ENCODE measurements around the gene SH3RF3. TPM values are rescaled to one million over a fixed set of nuclear protein-coding genes. Genes with fewer than 3 reads are reported as not detected.

Gene SH3RF3
- total RNA-seq, 1 donor from 2014 or later, result 7.3 TPM

DNA sequence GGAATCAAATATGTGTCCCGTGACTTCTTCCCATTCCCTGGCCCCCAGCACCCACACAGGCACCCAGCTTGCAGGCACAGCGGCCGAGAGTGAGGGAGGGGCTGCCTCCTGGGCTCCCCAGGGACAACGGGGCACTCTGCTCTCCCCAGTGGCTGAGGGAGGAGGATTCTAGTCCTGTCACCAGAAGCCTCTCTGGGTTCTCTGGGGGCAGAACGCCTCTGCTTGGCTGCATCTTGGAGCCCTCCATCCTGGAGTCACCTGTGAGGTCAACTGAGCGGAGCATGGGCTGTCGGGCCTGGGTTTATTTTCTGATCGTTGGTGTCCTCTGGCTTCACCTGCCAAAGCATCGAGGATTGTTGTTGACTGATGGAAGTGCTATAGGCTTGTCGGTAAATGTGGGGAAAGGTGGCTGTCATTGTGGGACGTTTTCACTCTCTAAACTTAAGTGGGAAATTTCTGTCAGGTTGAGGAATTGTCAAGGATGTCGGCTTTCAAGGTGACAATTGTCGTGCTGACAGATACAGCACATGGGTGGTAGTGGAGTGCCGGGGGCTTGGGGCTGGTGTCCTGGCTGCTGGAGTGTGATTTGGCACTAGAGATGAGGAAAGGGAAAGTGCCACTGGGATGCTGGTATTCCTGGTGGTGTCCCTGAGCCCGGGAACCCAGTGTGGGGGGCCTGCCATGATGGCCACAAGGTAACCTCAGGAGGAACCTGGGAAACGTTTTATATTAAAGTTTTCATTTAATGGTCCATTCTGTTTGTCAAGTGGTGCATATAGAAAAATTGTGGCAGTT is 13.6 kb downstream of the SH3RF3 start:
- no peak overlapping the region for H3K4me3 Mint-ChIP-seq (ENCODE audit: unreplicated experiment)
- H3K9me3 ChIP-seq (ENCODE audit: insufficient read depth, low read depth, low read length), result no peaks in the 10 kb centered on the region
- no peak overlapping the region for H3K4me3 ChIP-seq (ENCODE audit: insufficient read depth, low read depth, low read length)
- H3K4me2 ChIP-seq (ENCODE audit: low read length), result no peak overlapping the region
- FAIRE-seq (no peak), DNase-seq (ENCODE audit: low read depth) (no peak)
- H3K36me3 Mint-ChIP-seq (ENCODE audit: low read depth, unreplicated experiment), result no peaks in the 10 kb centered on the region
- H3K4me1 Mint-ChIP-seq (ENCODE audit: low read depth, unreplicated experiment), result peaks cover 4% of the 10 kb centered on the region
- no peaks in the 10 kb centered on the region for H3K9me3 Mint-ChIP-seq (ENCODE audit: unreplicated experiment)
- no peaks in the 10 kb centered on the region for H3K36me3 ChIP-seq (ENCODE audit: insufficient read depth, low read length)
- H3K27me3 ChIP-seq (ENCODE audit: insufficient read depth, low read length), result no peaks in the 10 kb centered on the region
- no peak overlapping the region for H2AFZ ChIP-seq (ENCODE audit: low read depth, low read length)
- TF ChIP-seq, protein P1, sequence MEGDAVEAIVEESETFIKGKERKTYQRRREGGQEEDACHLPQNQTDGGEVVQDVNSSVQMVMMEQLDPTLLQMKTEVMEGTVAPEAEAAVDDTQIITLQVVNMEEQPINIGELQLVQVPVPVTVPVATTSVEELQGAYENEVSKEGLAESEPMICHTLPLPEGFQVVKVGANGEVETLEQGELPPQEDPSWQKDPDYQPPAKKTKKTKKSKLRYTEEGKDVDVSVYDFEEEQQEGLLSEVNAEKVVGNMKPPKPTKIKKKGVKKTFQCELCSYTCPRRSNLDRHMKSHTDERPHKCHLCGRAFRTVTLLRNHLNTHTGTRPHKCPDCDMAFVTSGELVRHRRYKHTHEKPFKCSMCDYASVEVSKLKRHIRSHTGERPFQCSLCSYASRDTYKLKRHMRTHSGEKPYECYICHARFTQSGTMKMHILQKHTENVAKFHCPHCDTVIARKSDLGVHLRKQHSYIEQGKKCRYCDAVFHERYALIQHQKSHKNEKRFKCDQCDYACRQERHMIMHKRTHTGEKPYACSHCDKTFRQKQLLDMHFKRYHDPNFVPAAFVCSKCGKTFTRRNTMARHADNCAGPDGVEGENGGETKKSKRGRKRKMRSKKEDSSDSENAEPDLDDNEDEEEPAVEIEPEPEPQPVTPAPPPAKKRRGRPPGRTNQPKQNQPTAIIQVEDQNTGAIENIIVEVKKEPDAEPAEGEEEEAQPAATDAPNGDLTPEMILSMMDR (IDR thresholded peaks at IDR 0.05; ENCODE audit: insufficient read depth, low read depth, low read length), result no peak
- no peak for TF ChIP-seq EZH2 (IDR thresholded peaks at IDR 0.05; ENCODE audit: insufficient read depth, low read length)
- no peak overlapping the region for H3K27ac ChIP-seq (ENCODE audit: low read depth, low read length)
- H4K20me1 ChIP-seq (ENCODE audit: insufficient read depth, low read length), result peaks cover 72% of the 10 kb centered on the region
- H3K27ac Mint-ChIP-seq (ENCODE audit: unreplicated experiment), result no peak overlapping the region
- no peak overlapping the region for H3K9ac ChIP-seq (ENCODE audit: low read length)
- no peaks in the 10 kb centered on the region for H3K4me1 ChIP-seq (ENCODE audit: insufficient read depth, low read length)
- H3K79me2 ChIP-seq (ENCODE audit: insufficient read depth, low read length), result peaks cover 45% of the 10 kb centered on the region
- H3K27me3 Mint-ChIP-seq (ENCODE audit: low read depth, unreplicated experiment), result peaks cover 29% of the 10 kb centered on the region

DNA sequence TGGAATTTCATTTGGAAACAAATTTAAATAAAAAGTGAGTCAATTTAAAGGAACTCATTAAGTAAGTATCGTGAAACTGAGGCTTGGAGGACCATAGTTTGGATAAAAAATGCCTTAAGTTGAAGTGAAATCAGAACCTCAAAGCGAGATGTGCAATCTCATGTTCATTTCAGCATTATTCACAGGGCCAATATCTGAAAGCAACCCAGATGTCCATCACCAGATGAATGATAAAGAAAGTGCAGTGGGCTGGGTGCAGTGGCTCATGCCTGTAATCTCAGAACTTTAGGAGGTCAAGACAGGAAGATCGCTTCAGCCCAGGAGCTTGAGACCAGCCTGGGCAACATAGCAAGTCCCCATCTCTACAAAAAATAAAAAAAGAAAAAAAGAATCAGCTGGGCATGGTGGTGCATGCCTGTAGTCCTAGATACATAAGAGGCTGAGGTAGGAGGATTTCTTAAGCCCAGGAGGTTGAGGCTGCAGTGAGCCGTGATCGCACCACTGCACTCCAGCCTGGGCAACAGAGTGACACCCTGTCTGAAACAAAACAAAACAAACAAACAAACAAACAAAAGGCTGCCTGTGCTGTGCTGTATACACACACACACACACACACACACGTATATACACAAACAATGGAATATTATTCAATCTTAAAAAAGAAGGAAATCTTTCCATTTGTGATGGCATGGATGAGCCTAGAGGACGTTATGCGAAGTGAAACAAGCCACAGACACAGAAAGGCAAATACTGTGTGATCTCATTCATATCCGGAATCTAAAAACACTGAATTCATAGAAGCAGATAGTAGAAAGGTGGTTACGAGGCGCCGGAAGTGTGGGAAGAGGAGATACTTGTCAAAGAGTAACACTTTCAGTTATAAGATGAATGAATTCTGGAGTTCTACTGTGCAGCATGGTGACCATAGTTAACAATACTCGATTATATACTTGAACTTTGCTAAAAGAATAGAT is 14.5 kb downstream of the SH3RF3 start:
- no peak for FAIRE-seq
- no peaks in the 10 kb centered on the region for H3K27me3 ChIP-seq (ENCODE audit: insufficient read depth, low read length)
- no peak overlapping the region for H3K9ac ChIP-seq (ENCODE audit: low read length)
- Mint-ChIP-seq H3K4me3 (ENCODE audit: unreplicated experiment) (no peak overlapping the region), H3K4me1 (ENCODE audit: low read depth, unreplicated experiment) (peaks cover 4% of the 10 kb centered on the region), H3K9me3 (ENCODE audit: unreplicated experiment) (no peaks in the 10 kb centered on the region), H3K27me3 (ENCODE audit: low read depth, unreplicated experiment) (peaks cover 29% of the 10 kb centered on the region), H3K27ac (ENCODE audit: unreplicated experiment) (no peak overlapping the region), H3K36me3 (ENCODE audit: low read depth, unreplicated experiment) (no peaks in the 10 kb centered on the region)
- H3K9me3 ChIP-seq (ENCODE audit: insufficient read depth, low read depth, low read length), result no peaks in the 10 kb centered on the region
- H3K36me3 ChIP-seq (ENCODE audit: insufficient read depth, low read length), result no peaks in the 10 kb centered on the region
- peaks cover 42% of the 10 kb centered on the region for H3K79me2 ChIP-seq (ENCODE audit: insufficient read depth, low read length)
- TF ChIP-seq EZH2 (IDR thresholded peaks at IDR 0.05; ENCODE audit: insufficient read depth, low read length), result no peak
- TF ChIP-seq, protein P1 (IDR thresholded peaks at IDR 0.05; ENCODE audit: insufficient read depth, low read depth, low read length), result no peak
- H2AFZ ChIP-seq (ENCODE audit: low read depth, low read length), result no peak overlapping the region
- peaks cover 71% of the 10 kb centered on the region for H4K20me1 ChIP-seq (ENCODE audit: insufficient read depth, low read length)
- DNase-seq (ENCODE audit: low read depth), result no peak
- H3K4me1 ChIP-seq (ENCODE audit: insufficient read depth, low read length), result no peaks in the 10 kb centered on the region
- H3K4me3 ChIP-seq (ENCODE audit: insufficient read depth, low read depth, low read length), result no peak overlapping the region
- H3K27ac ChIP-seq (ENCODE audit: low read depth, low read length), result no peak overlapping the region
- H3K4me2 ChIP-seq (ENCODE audit: low read length), result no peak overlapping the region
